Fibroblast of skin of left quadriceps (primary cell): ENCODE measurements around the gene EXOC3L4.
A peak's percentile ranks its signal among the peaks of the same experiment; 100 is the strongest.

ENCODE experiments used
- DNase-seq, 2 experiments: peaks; one replicate each; pipeline ENCODE4 v3.0.0-alpha.2; 2013; ENCODE audit warnings: low read depth in 2 of 2

EXOC3L4 gene

GRCh38 chr14:103132381-103133209, 38.1 kb downstream of the EXOC3L4 start:
- no peak for DNase-seq

- no peak for DNase-seq
These were observed 39.0 kb downstream of the EXOC3L4 start for GRCh38 chr14:103133210-103134140.

- no peak for DNase-seq
These were observed 39.9 kb downstream of the EXOC3L4 start for GRCh38 chr14:103134405-103134804.

GRCh38 chr14:103134919-103135318, 40.4 kb downstream of the EXOC3L4 start:
- DNase-seq, result no peak

- DNase-seq, result no peak
These were observed 41.1 kb downstream of the EXOC3L4 start for GRCh38 chr14:103135333-103136260.

- DNase-seq, result peak; percentile 25 to 29
These were observed 42.1 kb downstream of the EXOC3L4 start for GRCh38 chr14:103136388-103137271.

- DNase-seq, result no peak
These were observed 43.3 kb downstream of the EXOC3L4 start for GRCh38 chr14:103137689-103138300.

GRCh38 chr14:103138301-103139131, 44.0 kb downstream of the EXOC3L4 start:
- no peak for DNase-seq

- DNase-seq, result no peak
These were observed 44.9 kb downstream of the EXOC3L4 start for GRCh38 chr14:103139132-103140025.

- DNase-seq, result no peak
These were observed 46.0 kb downstream of the EXOC3L4 start for GRCh38 chr14:103140316-103141109.

- DNase-seq, result no peak
These were observed 46.7 kb downstream of the EXOC3L4 start for GRCh38 chr14:103141117-103141796.

- no peak for DNase-seq
These were observed 47.5 kb downstream of the EXOC3L4 start for GRCh38 chr14:103142026-103142425.

- DNase-seq, result no peak
These were observed 48.3 kb downstream of the EXOC3L4 start for GRCh38 chr14:103142721-103143302.

- no peak for DNase-seq
These were observed 49.0 kb downstream of the EXOC3L4 start for GRCh38 chr14:103143506-103143905.

GRCh38 chr14:103144085-103144484, 49.6 kb downstream of the EXOC3L4 start:
- peak; percentile 61 to 66 for DNase-seq

GRCh38 chr14:103146141-103146709, 51.7 kb downstream of the EXOC3L4 start:
- DNase-seq, result no peak
